ENCODE measurements around the gene ST3GAL4. TPM values are rescaled to one million over a fixed set of nuclear protein-coding genes. Genes with fewer than 3 reads are reported as not detected.
"Not testable (repeated sequence)": the region's sequence is repeated elsewhere in the genome, so short reads cannot be mapped to it uniquely, and the experiment has no call there.

Gene ST3GAL4
- 28.2 and 45.3 TPM in 2 replicates for total RNA-seq

GRCh38 chr11:126355324-126355925 is at the start of gene ST3GAL4:
TSS of gene ST3GAL4 (plus strand) at chr11:126355686. CDS start at chr11:126406156, 50,470 bp downstream.
- DNase-seq (ENCODE audit: low read depth, low spot score) = no peak

- DNase-seq (ENCODE audit: low read depth, low spot score) = no peak
These were observed 49.8 kb upstream of the ST3GAL4 start for GRCh38 chr11:126305699-126306098.

GRCh38 chr11:126307706-126308105 is 47.8 kb upstream of the ST3GAL4 start:
- no peak for DNase-seq (ENCODE audit: low read depth, low spot score)

GRCh38 chr11:126308271-126308671 is 47.2 kb upstream of the ST3GAL4 start:
- DNase-seq (ENCODE audit: low read depth, low spot score) = no peak

- DNase-seq (ENCODE audit: low read depth, low spot score) = not testable (repeated sequence)
These were observed 46.7 kb upstream of the ST3GAL4 start for GRCh38 chr11:126308771-126309170.

GRCh38 chr11:126310200-126310991 is 45.1 kb upstream of the ST3GAL4 start:
- DNase-seq (ENCODE audit: low read depth, low spot score) = no peak

GRCh38 chr11:126310992-126311310 is 44.5 kb upstream of the ST3GAL4 start:
- DNase-seq (ENCODE audit: low read depth, low spot score) = no peak

- no peak for DNase-seq (ENCODE audit: low read depth, low spot score)
These were observed 43.8 kb upstream of the ST3GAL4 start for GRCh38 chr11:126311401-126312291.

- no peak for DNase-seq (ENCODE audit: low read depth, low spot score)
These were observed 42.5 kb upstream of the ST3GAL4 start for GRCh38 chr11:126312961-126313360.

GRCh38 chr11:126313826-126314225 is 41.7 kb upstream of the ST3GAL4 start:
- no peak for DNase-seq (ENCODE audit: low read depth, low spot score)

GRCh38 chr11:126317432-126317755 is 38.1 kb upstream of the ST3GAL4 start:
- no peak for DNase-seq (ENCODE audit: low read depth, low spot score)

GRCh38 chr11:126317756-126318573 is 37.5 kb upstream of the ST3GAL4 start:
- no peak for DNase-seq (ENCODE audit: low read depth, low spot score)

- no peak for DNase-seq (ENCODE audit: low read depth, low spot score)
These were observed 36.7 kb upstream of the ST3GAL4 start for GRCh38 chr11:126318574-126319373.

- no peak for DNase-seq (ENCODE audit: low read depth, low spot score)
These were observed 36.1 kb upstream of the ST3GAL4 start for GRCh38 chr11:126319374-126319740.

- DNase-seq (ENCODE audit: low read depth, low spot score) = no peak
These were observed 32.5 kb upstream of the ST3GAL4 start for GRCh38 chr11:126322996-126323395.

GRCh38 chr11:126327281-126328000 is 28.0 kb upstream of the ST3GAL4 start:
- no peak for DNase-seq (ENCODE audit: low read depth, low spot score)

GRCh38 chr11:126328001-126328390 is 27.5 kb upstream of the ST3GAL4 start:
- no peak for DNase-seq (ENCODE audit: low read depth, low spot score)

- no peak for DNase-seq (ENCODE audit: low read depth, low spot score)
These were observed 27.0 kb upstream of the ST3GAL4 start for GRCh38 chr11:126328444-126328843.

GRCh38 chr11:126328938-126329643 is 26.4 kb upstream of the ST3GAL4 start:
- no peak for DNase-seq (ENCODE audit: low read depth, low spot score)
